H7 (cell line): ENCODE measurements around the gene NUB1. TPM values are rescaled to one million over a fixed set of nuclear protein-coding genes. Genes with fewer than 3 reads are reported as not detected.

ENCODE experiments used
- DNase-seq: peaks from one replicate; pipeline ENCODE4 v3.0.0; 2012
- H3K27me3 ChIP-seq: 2 replicates; pipeline ENCODE4 v1.6.0; 2011; ENCODE audit warnings: mild to moderate bottlenecking, low read length; ENCODE audit not compliant: control insufficient read depth, insufficient read depth
- H3K36me3 ChIP-seq: replicated peaks from 2 replicates; pipeline ENCODE4 v1.5.1; 2011; ENCODE audit warnings: low read length; ENCODE audit not compliant: control insufficient read depth, insufficient read depth
- H3K4me3 ChIP-seq: 2 replicates; pipeline ENCODE4 v1.5.1; 2011; ENCODE audit warnings: low read depth, mild to moderate bottlenecking, control low read depth, low read length, moderate library complexity; ENCODE audit not compliant: insufficient read depth
- total RNA-seq: library from RNA; depleted of rRNA; stranded (reverse); fragments of >200 nt; shearing (Covaris generic); gene quantifications from 2 replicates; pipeline ENCODE4 v1.2.3, GENCODE V29; 2014

The NUB1 gene
- total RNA-seq, 1 experiment from 2014 or later: 22.7 TPM

DNA sequence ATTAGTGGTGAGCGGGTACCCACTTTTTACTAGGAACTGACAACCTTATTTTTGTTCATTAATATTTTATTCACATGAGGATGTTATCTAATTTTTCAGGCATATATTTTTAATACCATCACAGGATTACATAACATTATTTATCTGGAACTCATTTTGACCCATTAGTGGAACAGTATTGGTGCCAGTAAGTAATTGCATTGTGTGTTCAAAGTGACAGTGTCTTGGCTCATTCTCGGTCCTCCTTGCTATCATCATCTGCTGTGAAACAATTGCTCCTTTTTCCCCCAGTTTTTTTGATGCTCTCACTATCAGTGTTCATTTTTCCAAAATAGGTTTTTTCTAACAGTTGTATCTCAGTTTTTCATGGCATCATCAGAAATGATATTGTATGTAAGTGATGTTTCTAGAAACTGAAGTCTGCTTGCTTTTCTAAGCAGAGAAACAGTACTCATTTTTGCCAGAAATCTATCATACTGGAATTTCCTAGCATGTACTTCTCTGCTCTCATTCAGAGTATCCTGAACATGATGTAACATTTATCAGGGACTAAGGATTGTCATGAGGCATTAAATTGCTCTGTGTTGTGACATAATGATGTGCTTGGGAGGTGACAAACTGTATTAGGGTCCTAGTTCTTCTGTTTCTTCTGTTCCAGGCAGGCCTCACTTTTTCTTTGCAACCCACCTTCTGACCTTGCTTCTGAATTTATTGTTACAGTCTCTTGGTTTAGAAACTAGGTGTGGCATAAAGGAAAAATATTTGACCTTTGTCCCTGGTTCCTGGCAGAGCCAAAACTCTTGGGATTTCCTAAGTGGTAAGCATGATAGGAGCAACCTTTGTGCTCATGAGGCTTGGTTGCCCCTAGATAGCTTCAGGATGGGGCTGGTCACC is 4.2 kb downstream of the NUB1 start:
- DNase-seq: no peak
- Histone ChIP-seq H3K4me3 (no peak overlapping the region), H3K36me3 (peaks cover 11% of the 10 kb centered on the region), H3K27me3 (no peaks in the 10 kb centered on the region; the same call in 1 of the 2 replicates)

DNA sequence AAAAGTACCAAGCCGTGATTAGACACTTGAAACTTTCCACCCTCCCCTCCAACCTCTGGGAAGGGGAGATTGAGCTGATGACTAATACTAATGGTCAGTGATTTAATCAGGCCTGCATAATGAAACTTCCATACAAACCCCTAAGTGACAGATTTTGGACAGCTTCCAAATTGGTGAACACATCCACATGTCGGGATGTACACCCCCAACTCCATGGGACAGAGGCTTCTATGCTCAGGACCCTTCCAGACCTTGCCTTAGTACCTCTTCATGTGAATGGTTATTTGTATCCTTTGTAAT is 4.8 kb downstream of the NUB1 start:
- H3K36me3 ChIP-seq: peaks cover 11% of the 10 kb centered on the region

DNA sequence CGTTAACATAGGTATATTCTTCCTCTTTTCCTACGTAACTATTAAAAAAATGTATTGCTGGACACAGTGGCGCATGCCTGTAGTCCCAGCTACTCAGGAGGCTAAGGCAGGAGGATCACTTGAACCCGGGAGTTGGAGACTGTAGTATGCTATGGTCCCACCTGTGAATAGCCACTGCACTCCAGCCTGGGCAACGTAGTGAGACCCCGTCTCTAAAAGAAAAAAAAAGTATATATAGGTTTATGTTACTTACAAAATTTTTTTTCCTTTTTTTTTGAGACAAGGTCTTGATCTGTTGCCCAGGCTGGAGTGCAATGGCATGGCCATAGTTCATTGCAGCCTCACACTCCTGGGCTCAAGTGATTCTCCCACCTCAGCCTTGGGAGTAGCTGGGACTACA is 5.6 kb downstream of the NUB1 start:
- no peak for DNase-seq
- H3K4me3 ChIP-seq: no peak overlapping the region
- no peaks in the 10 kb centered on the region for H3K27me3 ChIP-seq
- peaks cover 16% of the 10 kb centered on the region for H3K36me3 ChIP-seq

More for the DNA sequence above, 4.8 kb downstream of the NUB1 start:
- Histone ChIP-seq H3K4me3 (no peak overlapping the region), H3K27me3 (no peaks in the 10 kb centered on the region)
- no peak for DNase-seq

DNA sequence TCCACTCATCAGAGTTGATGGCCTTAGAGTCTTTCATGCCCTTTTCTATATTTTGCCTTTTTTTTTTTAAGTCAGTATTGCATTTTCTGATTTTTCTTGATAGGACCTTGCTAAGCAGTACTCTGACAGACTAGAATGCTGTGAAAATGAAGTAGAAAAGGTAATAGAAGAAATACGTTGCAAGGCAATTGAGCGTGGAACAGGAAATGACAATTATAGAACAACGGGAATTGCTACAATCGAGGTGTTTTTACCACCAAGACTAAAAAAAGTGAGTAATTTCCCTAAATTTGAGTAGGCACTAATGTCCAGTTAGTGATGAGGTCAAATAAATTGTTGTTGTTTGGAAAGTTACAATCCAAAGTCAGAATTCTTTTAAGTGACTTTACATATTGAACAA is 7.4 kb downstream of the NUB1 start:
- Histone ChIP-seq H3K4me3 (no peak overlapping the region), H3K36me3 (peaks cover 18% of the 10 kb centered on the region), H3K27me3 (no peaks in the 10 kb centered on the region)
- no peak for DNase-seq

DNA sequence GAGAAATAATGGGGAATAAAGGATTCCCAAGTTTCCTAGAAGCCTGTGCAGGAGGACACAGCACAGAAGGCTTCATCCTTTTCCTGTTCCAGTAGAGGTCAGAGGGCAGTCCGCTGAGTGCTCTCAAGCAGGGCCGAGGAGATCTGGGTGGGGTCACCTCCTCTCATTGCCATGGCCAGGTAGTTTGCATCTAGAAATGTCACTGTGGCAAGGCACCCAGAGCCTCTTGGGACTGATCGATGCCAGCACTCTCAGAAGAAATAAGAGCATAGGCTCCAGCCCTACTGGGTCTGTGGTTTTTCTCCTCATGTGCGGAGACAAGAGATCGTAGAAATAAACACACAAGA is 7.9 kb downstream of the NUB1 start:
- no peaks in the 10 kb centered on the region for H3K27me3 ChIP-seq
- H3K36me3 ChIP-seq: peaks cover 18% of the 10 kb centered on the region
- no peak for DNase-seq
- no peak overlapping the region for H3K4me3 ChIP-seq

DNA sequence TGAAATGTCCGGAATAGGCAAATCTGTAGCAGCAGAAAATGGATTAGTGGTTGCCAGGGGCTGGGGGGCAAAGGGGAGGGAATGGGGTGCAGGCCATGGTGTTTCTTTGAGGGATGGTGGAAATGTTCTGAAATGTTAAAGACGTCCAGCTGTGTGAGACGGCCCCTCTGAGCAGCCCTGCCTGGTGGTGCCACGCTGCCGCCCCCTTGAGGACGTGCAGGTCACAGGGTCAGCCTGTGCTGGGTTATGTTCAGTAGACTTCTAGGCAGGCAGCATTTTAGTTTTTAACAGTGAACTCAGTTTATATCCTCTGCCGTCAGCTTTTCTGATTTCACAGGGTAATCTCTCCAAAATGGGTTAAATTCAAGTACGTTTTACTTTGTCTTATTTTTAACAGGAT is 9.4 kb downstream of the NUB1 start:
- peaks cover 20% of the 10 kb centered on the region for H3K36me3 ChIP-seq
- DNase-seq: peak; percentile 78
- no peaks in the 10 kb centered on the region for H3K27me3 ChIP-seq
- H3K4me3 ChIP-seq: no peak overlapping the region

DNA sequence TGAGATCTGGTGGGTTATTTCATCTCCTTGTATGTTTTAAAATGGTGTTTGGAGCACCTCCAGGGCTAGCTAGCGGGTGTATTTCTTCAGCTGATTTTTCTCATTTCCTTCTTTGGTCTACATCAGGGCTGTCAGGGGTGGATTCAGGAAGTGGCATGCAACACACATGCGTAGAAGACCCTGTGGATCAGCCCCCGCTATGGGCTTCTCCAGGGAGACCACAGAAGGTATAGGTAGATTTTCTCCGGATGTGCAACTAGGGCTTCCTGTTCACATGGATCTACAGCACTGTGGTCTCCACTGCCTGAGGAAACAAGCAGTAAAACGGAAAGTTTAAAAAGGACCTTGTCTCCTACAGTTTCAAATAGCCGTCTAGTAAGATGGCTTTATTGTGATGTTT is 10.4 kb downstream of the NUB1 start:
- Histone ChIP-seq H3K27me3 (no peaks in the 10 kb centered on the region), H3K4me3 (no peak overlapping the region), H3K36me3 (peaks cover 21% of the 10 kb centered on the region)
- no peak for DNase-seq

DNA sequence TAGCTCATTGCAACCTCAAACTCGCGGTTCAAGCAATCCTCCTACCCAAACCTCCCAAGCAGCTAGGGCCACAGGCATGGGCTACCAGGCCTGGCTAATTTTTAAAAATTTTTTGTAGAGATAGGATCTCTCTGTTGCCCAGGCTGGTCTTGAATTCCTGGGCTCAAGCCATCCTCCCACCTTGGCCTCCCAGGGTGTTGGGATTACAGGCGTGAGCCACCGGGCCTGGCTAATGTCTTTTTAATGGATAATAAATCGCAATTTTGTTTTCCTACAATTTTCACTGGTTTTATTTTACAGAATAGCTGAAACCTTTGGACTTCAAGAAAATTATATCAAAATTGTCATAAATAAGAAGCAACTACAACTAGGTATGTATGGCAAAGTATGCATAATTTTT is 10.9 kb downstream of the NUB1 start:
- H3K36me3 ChIP-seq: peaks cover 20% of the 10 kb centered on the region
- no peak overlapping the region for H3K4me3 ChIP-seq

DNA sequence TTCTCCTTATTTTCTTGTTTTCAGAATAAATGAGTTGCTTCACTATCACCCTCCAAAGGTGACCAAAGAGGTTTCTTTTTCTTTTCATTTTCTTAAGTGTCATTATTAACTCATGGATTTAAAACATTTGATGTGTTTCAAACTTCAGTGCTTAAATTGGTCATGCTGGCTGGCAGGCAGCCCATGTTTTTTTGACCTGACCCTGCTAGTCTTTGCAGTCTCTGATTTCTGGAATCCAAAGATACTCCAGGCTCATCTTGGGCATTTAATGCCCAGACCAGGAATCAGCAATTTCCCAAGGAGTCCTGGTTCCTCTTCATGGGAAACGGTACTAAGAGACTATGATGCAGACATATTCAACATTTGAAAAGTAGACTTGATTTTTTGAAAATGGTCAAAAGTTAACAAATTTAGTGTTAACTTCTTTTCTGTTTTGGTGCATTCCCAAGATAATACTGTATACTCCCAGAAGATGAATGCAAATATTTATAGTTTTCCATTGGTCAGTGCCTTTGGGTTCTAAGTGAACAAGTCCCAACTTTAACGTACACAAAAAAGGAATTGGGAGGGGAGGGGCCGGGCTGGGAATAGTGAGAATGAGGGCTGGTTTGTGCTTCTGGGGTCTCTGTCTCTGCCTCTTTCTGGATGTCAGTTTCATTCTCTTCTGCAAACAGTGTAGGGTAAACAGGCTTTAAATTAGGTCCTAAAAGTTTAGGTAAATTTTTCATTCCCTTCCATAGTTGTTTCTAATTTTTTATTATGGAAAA is 19.8 kb downstream of the NUB1 start:
- no peak overlapping the region for H3K4me3 ChIP-seq
- H3K36me3 ChIP-seq: peaks cover 7% of the 10 kb centered on the region
- no peaks in the 10 kb centered on the region for H3K27me3 ChIP-seq
- DNase-seq: no peak

More for the DNA sequence above, 10.9 kb downstream of the NUB1 start:
- no peak for DNase-seq
- H3K27me3 ChIP-seq: no peaks in the 10 kb centered on the region

DNA sequence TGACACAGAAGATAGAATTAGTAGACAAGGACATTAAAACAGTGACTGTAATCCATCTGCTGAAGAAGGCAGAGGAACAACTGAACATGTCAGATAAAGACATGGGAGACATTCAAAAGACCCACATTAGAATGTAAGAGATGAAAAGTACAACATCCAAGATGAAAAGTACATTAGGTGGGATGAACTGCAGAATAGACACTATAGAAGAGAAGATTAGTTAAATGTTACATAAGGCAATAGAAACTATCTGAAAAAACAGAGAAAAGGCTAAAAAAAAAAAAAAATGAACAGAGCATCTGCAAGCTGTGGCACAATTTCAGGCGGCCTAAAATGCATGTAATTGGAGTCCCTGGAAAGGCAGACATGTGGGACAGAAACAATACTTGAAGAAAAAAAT is 21.6 kb downstream of the NUB1 start:
- no peaks in the 10 kb centered on the region for H3K27me3 ChIP-seq
- peaks cover 6% of the 10 kb centered on the region for H3K36me3 ChIP-seq
- no peak for DNase-seq
- H3K4me3 ChIP-seq: no peak overlapping the region

DNA sequence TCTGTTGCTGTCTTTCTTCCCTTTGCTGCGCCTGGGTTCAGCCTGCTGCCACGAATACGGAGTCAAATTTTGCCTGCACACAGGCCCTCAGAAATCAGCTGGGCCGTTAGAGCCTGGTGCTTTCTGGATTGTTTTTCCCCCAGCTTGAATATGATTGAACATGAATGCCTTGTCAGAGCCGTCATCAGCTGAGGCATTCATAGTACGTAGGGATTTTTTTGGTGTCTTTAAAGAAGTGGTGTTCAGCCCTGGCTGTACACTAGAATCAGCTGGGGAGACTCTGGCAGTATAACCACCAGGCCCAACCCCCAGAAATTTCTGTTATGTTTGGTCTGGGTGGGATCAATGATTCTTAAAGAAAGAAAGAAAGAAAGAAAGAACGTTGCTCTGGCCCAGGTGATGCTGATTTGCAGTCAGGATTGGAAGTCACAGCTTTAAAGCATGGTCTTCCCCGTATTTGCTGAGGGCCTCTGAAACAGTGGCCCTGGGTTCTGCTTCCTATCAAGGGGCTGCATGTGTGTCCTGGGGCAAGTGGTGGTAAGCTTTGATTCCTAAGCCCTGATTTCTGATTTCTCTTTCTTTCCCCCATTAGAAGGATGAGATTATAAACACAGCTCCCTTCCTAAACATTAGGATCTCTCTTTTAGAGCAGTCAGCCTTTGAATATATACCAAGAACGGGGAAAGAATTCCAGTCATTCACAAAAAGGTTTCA is 24.7 kb downstream of the NUB1 start:
- Histone ChIP-seq H3K27me3 (no peaks in the 10 kb centered on the region), H3K36me3 (peaks cover 3% of the 10 kb centered on the region; the same call in 1 of the 2 replicates), H3K4me3 (no peak overlapping the region)
- no peak for DNase-seq

DNA sequence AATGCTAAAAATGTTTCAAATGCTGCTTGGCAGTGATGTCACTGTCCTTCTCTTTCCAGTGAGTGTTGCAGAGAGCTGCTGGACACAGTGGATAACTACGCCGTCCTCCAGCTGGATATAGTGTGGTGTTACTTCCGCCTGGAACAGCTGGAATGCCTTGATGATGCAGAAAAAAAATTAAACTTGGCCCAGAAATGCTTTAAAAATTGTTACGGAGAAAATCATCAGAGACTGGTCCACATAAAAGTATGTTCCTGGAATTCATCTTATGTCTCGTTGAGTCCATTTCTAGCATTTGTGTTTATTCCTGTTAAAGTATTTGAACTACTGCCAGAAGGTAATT is 25.2 kb downstream of the NUB1 start:
- no peak for DNase-seq
- Histone ChIP-seq H3K4me3 (no peak overlapping the region), H3K27me3 (no peaks in the 10 kb centered on the region), H3K36me3 (peaks cover 2% of the 10 kb centered on the region; the same call in 1 of the 2 replicates)

DNA sequence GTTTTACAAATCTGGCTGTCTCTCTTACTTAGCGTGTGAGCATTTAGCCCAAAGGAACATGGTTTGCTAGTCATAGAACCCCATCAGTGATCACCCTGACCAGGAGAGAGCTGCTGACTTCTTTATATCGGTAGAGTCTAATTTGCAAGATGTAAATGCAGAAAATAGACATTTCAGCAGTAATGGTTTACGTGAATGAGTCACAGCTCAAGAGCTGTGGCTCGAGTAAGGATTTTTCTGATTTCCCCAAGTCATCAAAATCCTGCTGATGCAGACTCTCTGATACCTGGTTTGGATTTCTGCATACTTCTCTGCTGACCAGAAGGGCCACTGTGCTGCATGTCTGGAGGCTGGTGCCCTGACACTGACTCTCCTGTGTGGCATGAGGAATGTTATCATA is 25.7 kb downstream of the NUB1 start:
- Histone ChIP-seq H3K4me3 (no peak overlapping the region), H3K27me3 (no peaks in the 10 kb centered on the region), H3K36me3 (peaks cover 2% of the 10 kb centered on the region; the same call in 1 of the 2 replicates)
- no peak for DNase-seq

DNA sequence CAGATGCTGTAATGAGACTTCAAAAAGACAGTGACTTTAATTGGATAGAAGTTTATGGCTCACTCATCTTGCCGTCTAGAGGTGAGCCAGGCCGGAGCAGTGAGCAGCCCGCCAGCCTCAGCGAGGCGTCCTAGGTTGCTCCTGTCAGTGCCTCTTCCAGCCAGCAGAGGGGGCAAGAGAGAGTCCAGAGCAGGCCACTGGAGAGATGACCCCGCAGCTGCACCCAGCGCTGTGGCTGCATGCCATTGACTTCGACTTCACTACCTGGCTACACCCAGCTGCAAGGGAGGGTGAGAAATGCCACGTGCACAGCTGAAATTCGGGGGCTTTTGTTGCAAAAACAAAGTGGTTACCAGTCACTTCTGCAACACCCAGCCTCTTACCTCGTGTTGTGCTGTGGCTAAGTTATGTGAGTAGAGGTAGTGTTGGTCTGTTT is 26.5 kb downstream of the NUB1 start:
- DNase-seq: peak; percentile 92
- Histone ChIP-seq H3K4me3 (no peak overlapping the region), H3K27me3 (no peaks in the 10 kb centered on the region), H3K36me3 (no peaks in the 10 kb centered on the region)

DNA sequence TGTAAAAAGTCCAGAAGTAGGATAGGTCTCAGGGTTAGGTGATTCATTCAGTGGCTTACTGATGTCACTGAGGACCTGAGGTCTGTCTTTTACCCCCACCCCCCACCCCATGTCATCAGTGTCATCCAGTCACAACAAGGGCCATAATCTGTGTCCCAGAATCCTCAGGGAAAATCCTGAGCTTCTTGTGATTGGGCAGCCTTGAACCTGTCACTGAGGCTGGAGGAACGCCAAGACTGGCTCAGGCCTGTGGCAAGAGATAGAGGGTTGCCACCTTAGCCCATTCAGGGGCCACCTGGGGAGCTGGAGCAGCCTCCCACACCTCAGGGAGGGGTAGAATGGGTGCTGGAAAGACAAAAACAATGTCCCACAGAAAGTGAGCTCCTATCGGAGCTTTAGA is 29.7 kb downstream of the NUB1 start:
- H3K4me3 ChIP-seq: no peak overlapping the region
- DNase-seq: no peak
- no peaks in the 10 kb centered on the region for H3K36me3 ChIP-seq
- H3K27me3 ChIP-seq: no peaks in the 10 kb centered on the region
